HepG2 (cell line): ENCODE results near the gene CYCS. TPM values are rescaled to one million over a fixed set of nuclear protein-coding genes. Genes with fewer than 3 reads are reported as not detected.
A peak's percentile ranks its signal among the peaks of the same experiment; 100 is the strongest.

ENCODE experiments used
- BORCS8-MEF2B ChIP-seq: sonication (generic); formaldehyde crosslinking; IDR thresholded peaks from 2 replicates; pipeline ENCODE4 v1.8.0; 2022; ENCODE audit warnings: mild to moderate bottlenecking, missing genetic modification reagents
- CHD4 ChIP-seq: fragments of 200-600 bp; sonication (generic); IDR thresholded peaks from 2 replicates; pipeline ENCODE4 v1.7.0; 2017; ENCODE audit warnings: mild to moderate bottlenecking, low read length, borderline replicate concordance
- DMTF1 ChIP-seq: sonication (generic); formaldehyde crosslinking; IDR thresholded peaks from 2 replicates; pipeline ENCODE4 v1.4.0; 2020; ENCODE audit warnings: mild to moderate bottlenecking, missing genetic modification reagents
- FLYWCH1 ChIP-seq: sonication (generic); formaldehyde crosslinking; IDR thresholded peaks from 2 replicates; pipeline ENCODE4 v1.8.1; 2023; ENCODE audit warnings: mild to moderate bottlenecking, missing genetic modification reagents
- JUN ChIP-seq: sonication (generic); formaldehyde crosslinking; IDR thresholded peaks from 2 replicates; pipeline ENCODE4 v1.4.0; 2020; ENCODE audit warnings: mild to moderate bottlenecking, missing genetic modification reagents
- PRDM4 ChIP-seq: sonication (generic); formaldehyde crosslinking; IDR thresholded peaks from 2 replicates; pipeline ENCODE4 v1.9.0; 2021; ENCODE audit warnings: missing genetic modification reagents, borderline replicate concordance
- SOX5 ChIP-seq: IDR thresholded peaks from 2 replicates; pipeline ENCODE4 v1.6.1; 2016; ENCODE audit warnings: borderline replicate concordance
- USF2 ChIP-seq, 2 experiments: sonication (generic) in 1 of 2; formaldehyde crosslinking in 1 of 2; IDR thresholded peaks; 2 replicates each; pipeline versions ENCODE4 v1.5.1 to v1.6.1; 2011 to 2020; ENCODE audit warnings: borderline replicate concordance in 1 of 2, low read depth in 1 of 2, low read length in 1 of 2, mild to moderate bottlenecking in 1 of 2, missing genetic modification reagents in 1 of 2, moderate library complexity in 1 of 2
- ZBTB1 ChIP-seq: sonication (generic); formaldehyde crosslinking; IDR thresholded peaks from 2 replicates; pipeline ENCODE4 v1.4.0; 2020; ENCODE audit warnings: missing genetic modification reagents, borderline replicate concordance
- ZBTB26 ChIP-seq: IDR thresholded peaks from 2 replicates; pipeline ENCODE4 v1.6.1; 2016; ENCODE audit warnings: missing compliant biosample characterization, missing genetic modification reagents, borderline replicate concordance
- ZNF230 ChIP-seq: sonication (generic); formaldehyde crosslinking; IDR thresholded peaks from 2 replicates; pipeline ENCODE4 v1.4.0; 2020; ENCODE audit warnings: mild to moderate bottlenecking, missing genetic modification reagents
- ZNF281 ChIP-seq: sonication (generic); formaldehyde crosslinking; IDR thresholded peaks from 2 replicates; pipeline ENCODE4 v1.4.0; 2020; ENCODE audit warnings: missing genetic modification reagents, borderline replicate concordance
- ZSCAN12 ChIP-seq: sonication (generic); formaldehyde crosslinking; IDR thresholded peaks from 2 replicates; pipeline ENCODE4 v1.9.0; 2021; ENCODE audit warnings: mild to moderate bottlenecking, missing genetic modification reagents
- polyA plus RNA-seq, 8 experiments: library from polyadenylated mRNA; depleted of rRNA in 3 of 8; stranded (reverse) in 7 of 8; unstranded in 1 of 8; fragments of >200 nt; fragmentation: Illumina TruSeq in 4 of 8; extraction: Trizol in 4 of 8; gene quantifications; 2 replicates each; pipeline versions ENCODE4 v1.2.1 to v1.2.3, GENCODE V29; 2011 to 2016; ENCODE audit warnings: low read depth in 4 of 8, missing spikeins in 1 of 8, mixed read lengths in 1 of 8; ENCODE audit not compliant: insufficient read depth in 1 of 8
- total RNA-seq, 5 experiments: library from RNA; depleted of rRNA; stranded (reverse); fragments of >200 nt; fragmentation: Illumina TruSeq; extraction: Trizol; gene quantifications; 2 replicates each; pipeline ENCODE4 v1.2.3, GENCODE V29; 2016; ENCODE audit warnings: low read depth in 1 of 5

Gene CYCS
- total and polyA plus RNA-seq, 2 of the 13 experiments (the other 11 are each of a cell fraction or from before 2014, with no cell fraction given): 35.9 to 202 TPM

GRCh38 chr7:25125137-25125946 lies at the start of gene CYCS (continued):
- TF ChIP-seq SOX5 (CRISPR knock-in tag): peak; percentile 66
- TF ChIP-seq DMTF1 (CRISPR knock-in tag): no peak
- TF ChIP-seq CHD4: no peak
- TF ChIP-seq ZBTB26 (CRISPR knock-in tag): 0 out of 2 replicates have a peak, but pooled peaks have one; percentile 13
- TF ChIP-seq ZNF230: peak; percentile 60
- no peak for TF ChIP-seq FLYWCH1 (CRISPR knock-in tag)
- TF ChIP-seq PRDM4 (CRISPR knock-in tag): peak; percentile 80; the same call in 1 of the 2 replicates
- peak; percentile 97 for TF ChIP-seq JUN (CRISPR knock-in tag)
- TF ChIP-seq USF2 (IDR thresholded peaks at IDR 0.05; ENCODE audit: low read depth, low read length): no peak
- TF ChIP-seq USF2 (CRISPR knock-in tag; IDR thresholded peaks at IDR 0.05; ENCODE audit: borderline replicate concordance): peak; percentile 54; the same call in 1 of the 2 replicates
- TF ChIP-seq ZNF281 (CRISPR knock-in tag): no peak
- peak; percentile 97 for TF ChIP-seq BORCS8-MEF2B (CRISPR knock-in tag)
- no peak for TF ChIP-seq ZBTB1
- no peak for TF ChIP-seq ZSCAN12 (CRISPR knock-in tag)
